GM12891 (cell line): ENCODE measurements around the gene KRT6C.

ENCODE experiments used
- PAX5 ChIP-seq: IDR thresholded peaks from 2 replicates; pipeline ENCODE4 v1.6.1; 2011; ENCODE audit warnings: low read length, moderate library complexity, mild to moderate bottlenecking; ENCODE audit not compliant: insufficient read depth, severe bottlenecking
- POLR2A ChIP-seq: IDR thresholded peaks from 2 replicates; pipeline ENCODE4 v1.6.1; 2011; ENCODE audit warnings: low read depth, low read length, control low read depth
- POLR2AphosphoS5 ChIP-seq: IDR thresholded peaks from 2 replicates; pipeline ENCODE4 v1.6.1; 2011; ENCODE audit warnings: low read depth, low read length, control low read depth

- TF ChIP-seq POLR2A = no peak
- no peak for TF ChIP-seq PAX5
- TF ChIP-seq POLR2AphosphoS5 = no peak
Measured at GRCh38 chr12:52437508-52437907, 36.1 kb downstream of the KRT6C start.
